K562 (cell line): ENCODE data around the gene CPA2. TPM values are rescaled to one million over a fixed set of nuclear protein-coding genes. Genes with fewer than 3 reads are reported as not detected.

ENCODE experiments used
- BACH1 ChIP-seq: fragments of 200-800 bp; sonication (Bioruptor generic); IDR thresholded peaks from 2 replicates; pipeline ENCODE4 v1.6.1; 2016; ENCODE audit warnings: missing genetic modification characterization, missing compliant biosample characterization
- BDP1 ChIP-seq: IDR thresholded peaks from 3 replicates; pipeline ENCODE4 v1.6.1; 2011; ENCODE audit not compliant: insufficient read length, insufficient read depth
- CBX1 ChIP-seq: sonication (generic); IDR thresholded peaks from 2 replicates; pipeline ENCODE4 v1.6.1; 2016; ENCODE audit warnings: antibody characterized with exemption, low read depth, mild to moderate bottlenecking
- CBX5 ChIP-seq: IDR thresholded peaks from 2 replicates; pipeline ENCODE4 v1.6.1; 2014; ENCODE audit warnings: low read depth, borderline replicate concordance
- CHAMP1 ChIP-seq: fragments of 450-650 bp; IDR thresholded peaks from 2 replicates; pipeline ENCODE4 v1.6.1; 2016; ENCODE audit warnings: mild to moderate bottlenecking
- E2F4 ChIP-seq: sonication (generic); formaldehyde crosslinking; IDR thresholded peaks from 2 replicates; pipeline ENCODE4 v1.8.0; 2022; ENCODE audit warnings: mild to moderate bottlenecking, low read depth, missing genetic modification reagents
- GTF2A2 ChIP-seq: IDR thresholded peaks from 2 replicates; pipeline ENCODE4 v1.6.1; 2016; ENCODE audit warnings: mild to moderate bottlenecking, missing genetic modification characterization, missing compliant biosample characterization
- GTF2E2 ChIP-seq: fragments of 200-800 bp; sonication (Bioruptor generic); IDR thresholded peaks from 2 replicates; pipeline ENCODE4 v1.6.1; 2016; ENCODE audit warnings: missing genetic modification characterization, missing compliant biosample characterization
- ID3 ChIP-seq, 2 experiments: fragments of 250-450 bp in 1 of 2; fragments of 450-650 bp in 1 of 2; sonication (Bioruptor Pico) in 1 of 2; IDR thresholded peaks; 2 replicates each; pipeline versions ENCODE4 v1.6.1 to v1.8.0; 2016 to 2021; ENCODE audit warnings: mild to moderate bottlenecking in 2 of 2, moderate library complexity in 2 of 2, missing compliant biosample characterization in 1 of 2, missing genetic modification characterization in 1 of 2
- IRF1 ChIP-seq: sonication (generic); formaldehyde crosslinking; IDR thresholded peaks from 2 replicates; pipeline ENCODE4 v1.8.0; 2022; ENCODE audit warnings: missing genetic modification reagents, mild to moderate bottlenecking, borderline replicate concordance
- KDM4B ChIP-seq, 2 experiments: fragments of 450-650 bp in 1 of 2; sonication (generic) in 1 of 2; IDR thresholded peaks; 2 replicates each; pipeline ENCODE4 v1.6.1; 2016 to 2017; ENCODE audit warnings: borderline replicate concordance in 2 of 2, antibody characterized with exemption in 1 of 2, low read depth in 1 of 2, mild to moderate bottlenecking in 1 of 2
- NR0B1 ChIP-seq: fragments of 450-650 bp; IDR thresholded peaks from one replicate; pipeline ENCODE4 v1.6.1; 2018; ENCODE audit warnings: mild to moderate bottlenecking, moderate library complexity; ENCODE audit not compliant: partially characterized antibody
- POLR3A ChIP-seq: IDR thresholded peaks from 2 replicates; pipeline ENCODE4 v1.6.1; 2011; ENCODE audit warnings: borderline replicate concordance, mild to moderate bottlenecking, moderate library complexity; ENCODE audit not compliant: insufficient read length, insufficient read depth; ENCODE audit errors: extremely low read depth
- RB1 ChIP-seq: fragments of 450-650 bp; IDR thresholded peaks from 2 replicates; pipeline ENCODE4 v1.6.1; 2017; ENCODE audit warnings: low read depth, mild to moderate bottlenecking
- SUPT5H ChIP-seq: fragments of 450-650 bp; IDR thresholded peaks from 2 replicates; pipeline ENCODE4 v1.6.1; 2016
- TEAD4 ChIP-seq, 2 experiments: sonication (generic) in 1 of 2; formaldehyde crosslinking in 1 of 2; IDR thresholded peaks; 2 replicates each; pipeline versions ENCODE4 v1.6.1 to v1.8.0; 2012 to 2022; ENCODE audit warnings: borderline replicate concordance in 1 of 2, inconsistent platforms in 1 of 2, low read length in 1 of 2, mild to moderate bottlenecking in 1 of 2, missing genetic modification reagents in 1 of 2
- ZNF253 ChIP-seq: fragments of 250-450 bp; sonication (Bioruptor Pico); conservative IDR thresholded peaks from 2 replicates; pipeline ENCODE4 v1.6.1; 2021; ENCODE audit warnings: mild to moderate bottlenecking
- ZNF354B ChIP-seq: fragments of 250-450 bp; sonication (Bioruptor Pico); IDR thresholded peaks from 2 replicates; pipeline ENCODE4 v1.4.0; 2020
- polyA plus RNA-seq, 8 experiments: library from polyadenylated mRNA; depleted of rRNA in 4 of 8; stranded (reverse) in 5 of 8; unstranded in 3 of 8; fragments of >200 nt; fragmentation: Nextera tagmentation in 2 of 8; fragmentation: Illumina TruSeq in 1 of 8; extraction: Ambion mirVana in 2 of 8; extraction: Trizol in 1 of 8; gene quantifications; 2 replicates each; pipeline versions ENCODE4 v1.2.1 to v1.2.3, GENCODE V29; 2011 to 2014; ENCODE audit warnings: inconsistent platforms in 1 of 8, missing spikeins in 1 of 8
- total RNA-seq, 7 experiments: library from RNA; depleted of rRNA in 6 of 7; stranded (reverse); fragments of >200 nt in 6 of 7; fragmentation: Illumina TruSeq in 2 of 7; extraction: Trizol in 2 of 7; gene quantifications; 2 replicates each; pipeline versions ENCODE4 v1.2.1 to v1.2.3, GENCODE V29; 2011 to 2021; ENCODE audit warnings: low replicate concordance in 1 of 7

The CPA2 gene
- total and polyA plus RNA-seq, 9 of the 15 experiments (the other 6 are each of a cell fraction or from before 2014, with no cell fraction given), result 0.04 to 0.84 (median 0.09) TPM; not detected in 4

GRCh38 chr7:130242198-130243014, 24.3 kb upstream of the CPA2 start (continued):
- TF ChIP-seq NR0B1, result no peak
- TF ChIP-seq CBX1, result 0 out of 2 replicates have a peak, but pooled peaks have one; percentile 34
- no peak for TF ChIP-seq SUPT5H
- TF ChIP-seq ID3 (CRISPR knock-in tag; IDR thresholded peaks at IDR 0.05), result no peak
- peak; percentile 90 for TF ChIP-seq ID3 (tag; IDR thresholded peaks at IDR 0.05)
- TF ChIP-seq TEAD4 (IDR thresholded peaks at IDR 0.05; ENCODE audit: low read length), result peak; percentile 91
- TF ChIP-seq TEAD4 (CRISPR knock-in tag; IDR thresholded peaks at IDR 0.05; ENCODE audit: borderline replicate concordance), result no peak
- TF ChIP-seq BDP1, result no peak
- TF ChIP-seq KDM4B (IDR thresholded peaks at IDR 0.05; ENCODE audit: borderline replicate concordance in 2 of 2, low read depth in 1 of 2), result no peak
- peak; percentile 18 for TF ChIP-seq RB1
- TF ChIP-seq CHAMP1, result peak; percentile 75
- no peak for TF ChIP-seq ZNF354B
- no peak for TF ChIP-seq POLR3A
- TF ChIP-seq IRF1 (CRISPR knock-in tag), result no peak
- TF ChIP-seq CBX5, result 0 out of 2 replicates have a peak, but pooled peaks have one; percentile 25
- TF ChIP-seq GTF2E2, result no peak
- TF ChIP-seq GTF2A2 (tag), result no peak
- no peak for TF ChIP-seq ZNF253 (CRISPR knock-in tag)
- TF ChIP-seq E2F4, result no peak
- TF ChIP-seq BACH1 (tag), result peak; percentile 57; the same call in 1 of the 2 replicates
